Measurements from ENCODE around the gene CENATAC. TPM values are rescaled to one million over a fixed set of nuclear protein-coding genes. Genes with fewer than 3 reads are reported as not detected.

Gene CENATAC
- total RNA-seq, 1 experiment from 2014 or later, result 88.0 TPM

DNA sequence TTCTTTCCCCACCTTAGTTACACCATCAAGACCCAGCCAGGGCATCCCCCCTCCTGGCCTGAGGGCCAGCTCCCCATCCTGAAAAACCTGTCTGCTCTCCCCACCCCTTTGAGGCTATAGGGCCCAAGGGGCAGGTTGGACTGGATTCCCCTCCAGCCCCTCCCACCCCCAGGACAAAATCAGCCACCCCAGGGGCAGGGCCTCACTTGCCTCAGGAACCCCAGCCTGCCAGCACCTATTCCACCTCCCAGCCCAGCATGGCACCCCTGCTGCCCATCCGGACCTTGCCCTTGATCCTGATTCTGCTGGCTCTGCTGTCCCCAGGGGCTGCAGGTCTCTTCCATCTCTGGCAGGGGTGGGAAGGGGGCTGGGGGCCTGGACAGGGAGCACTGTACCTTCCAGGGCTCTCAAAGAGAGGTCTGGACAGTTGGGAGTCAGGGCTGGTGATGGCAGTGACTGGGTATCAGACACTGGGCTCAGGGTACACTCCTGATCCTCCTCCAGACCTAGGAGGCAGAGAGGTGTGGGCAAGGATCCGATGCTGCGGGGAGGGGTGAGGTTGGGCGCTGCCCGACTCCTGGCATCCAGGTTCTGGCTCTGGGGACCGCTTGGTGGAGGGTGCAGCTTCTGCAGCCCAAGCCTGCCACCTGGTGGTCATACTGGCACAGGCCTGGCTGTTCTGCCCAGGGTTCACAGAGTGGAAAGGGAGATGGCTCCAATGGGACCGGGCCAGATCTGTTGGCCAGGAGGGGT, 41.7 kb upstream of the CENATAC start, which contains the start of gene UPK2:
Gene UPK2, plus strand, starts transcription at position 205 of the 753 bp plus-strand sequence. Its CDS starts 53 bp downstream, at position 258.
- peak; percentile 97 for DNase-seq
- peaks cover 8% of the 10 kb centered on the region; the same call in 1 of the 2 replicates for H3K4me1 ChIP-seq (ENCODE audit: insufficient read depth, low read length)
- no peaks in the 10 kb centered on the region for H3K27me3 ChIP-seq (ENCODE audit: low read length)
- H3K9ac ChIP-seq (ENCODE audit: low read length), result no peak within 1 kb of the TSS
- no peak within 1 kb of the TSS for H2AFZ ChIP-seq (ENCODE audit: low read length)
- H4K20me1 ChIP-seq (ENCODE audit: low read length), result no peaks in the 10 kb centered on the region
- H3K9me3 ChIP-seq (ENCODE audit: low read length), result no peaks in the 10 kb centered on the region
- no TSS peak for BruUV-seq (replicated peaks)
- H3K4me2 ChIP-seq (ENCODE audit: low read length), result peak within 1 kb of the TSS; percentile 19; the same call in 1 of the 2 replicates
- intact Hi-C loops (cut with micrococcal nuclease), result loop anchor here (1.0 kb wide), 3 partner anchors 26 to 266 kb away; no protein-coding TSS in a partner anchor
- no peaks in the 10 kb centered on the region for H3F3A ChIP-seq (ENCODE audit: low read length, unreplicated experiment)
- ChIA-PET CTCF (no interaction called here), POLR2A (ENCODE audit: unreplicated experiment) (no interaction called here)
- no peak within 1 kb of the TSS for H3K27ac ChIP-seq (ENCODE audit: low read length)
- peak; percentile 99 for ATAC-seq
- no peaks in the 10 kb centered on the region for H3K9me2 ChIP-seq (replicated peaks; ENCODE audit: low read length)
- no peak within 1 kb of the TSS for H3K4me3 ChIP-seq (ENCODE audit: low read length)
- H3K36me3 ChIP-seq (ENCODE audit: low read depth, low read length), result no peaks in the 10 kb centered on the region
- TF ChIP-seq EZH2 (IDR thresholded peaks at IDR 0.05; ENCODE audit: low read length, unreplicated experiment) (no peak), CTCF (conservative IDR thresholded peaks at IDR 0.05; ENCODE audit: low read depth, low read length) (peak; percentile 99)
- H3K79me2 ChIP-seq (ENCODE audit: low read length), result no peaks in the 10 kb centered on the region

- CTCF ChIA-PET, result interaction anchor here (0.5 kb wide), 1 partner anchor 36 kb away, joined by 9 read pairs; no protein-coding TSS in a partner anchor
- no peak overlapping the region for H3K4me2 ChIP-seq (ENCODE audit: low read length)
- ATAC-seq, result no peak
Measured at GRCh38 chr11:118956847-118957469, 41.0 kb upstream of the CENATAC start.

More at GRCh38 chr11:118956847-118957469, 41.0 kb upstream of the CENATAC start:
- DNase-seq, result no peak
- Histone ChIP-seq H3F3A (ENCODE audit: low read length, unreplicated experiment) (no peaks in the 10 kb centered on the region), H3K27me3 (ENCODE audit: low read length) (no peaks in the 10 kb centered on the region), H3K4me1 (ENCODE audit: insufficient read depth, low read length) (peaks cover 8% of the 10 kb centered on the region; the same call in 1 of the 2 replicates), H3K9ac (ENCODE audit: low read length) (no peak overlapping the region), H3K79me2 (ENCODE audit: low read length) (no peaks in the 10 kb centered on the region), H2AFZ (ENCODE audit: low read length) (no peak overlapping the region), H3K27ac (ENCODE audit: low read length) (no peak overlapping the region), H3K36me3 (ENCODE audit: low read depth, low read length) (no peaks in the 10 kb centered on the region), H4K20me1 (ENCODE audit: low read length) (no peaks in the 10 kb centered on the region), H3K4me3 (ENCODE audit: low read length) (no peak overlapping the region), H3K9me3 (ENCODE audit: low read length) (no peaks in the 10 kb centered on the region), H3K9me2 (replicated peaks; ENCODE audit: low read length) (no peaks in the 10 kb centered on the region)
- BruUV-seq (replicated peaks), result no TSS peak
- no peak; the same call in 1 of the 2 replicates for TF ChIP-seq CTCF (conservative IDR thresholded peaks at IDR 0.05; ENCODE audit: low read depth, low read length)
- TF ChIP-seq EZH2 (IDR thresholded peaks at IDR 0.05; ENCODE audit: low read length, unreplicated experiment), result no peak
- TF ChIP-seq EZH2phosphoT487 (IDR thresholded peaks at IDR 0.05; ENCODE audit: borderline replicate concordance, low read length), result no peak
- intact Hi-C loops (cut with micrococcal nuclease), result loop anchor here (1.0 kb wide), 3 partner anchors 27 to 267 kb away; no protein-coding TSS in a partner anchor
- POLR2A ChIA-PET (ENCODE audit: unreplicated experiment), result no interaction called here

Measured in PC-3 (cell line).